ENCODE measurements around the gene TIGD4. TPM values are rescaled to one million over a fixed set of nuclear protein-coding genes. Genes with fewer than 3 reads are reported as not detected.

The TIGD4 gene
- total RNA-seq = under 0.01 TPM in 1 of 2 replicates, not detected in the other

DNA sequence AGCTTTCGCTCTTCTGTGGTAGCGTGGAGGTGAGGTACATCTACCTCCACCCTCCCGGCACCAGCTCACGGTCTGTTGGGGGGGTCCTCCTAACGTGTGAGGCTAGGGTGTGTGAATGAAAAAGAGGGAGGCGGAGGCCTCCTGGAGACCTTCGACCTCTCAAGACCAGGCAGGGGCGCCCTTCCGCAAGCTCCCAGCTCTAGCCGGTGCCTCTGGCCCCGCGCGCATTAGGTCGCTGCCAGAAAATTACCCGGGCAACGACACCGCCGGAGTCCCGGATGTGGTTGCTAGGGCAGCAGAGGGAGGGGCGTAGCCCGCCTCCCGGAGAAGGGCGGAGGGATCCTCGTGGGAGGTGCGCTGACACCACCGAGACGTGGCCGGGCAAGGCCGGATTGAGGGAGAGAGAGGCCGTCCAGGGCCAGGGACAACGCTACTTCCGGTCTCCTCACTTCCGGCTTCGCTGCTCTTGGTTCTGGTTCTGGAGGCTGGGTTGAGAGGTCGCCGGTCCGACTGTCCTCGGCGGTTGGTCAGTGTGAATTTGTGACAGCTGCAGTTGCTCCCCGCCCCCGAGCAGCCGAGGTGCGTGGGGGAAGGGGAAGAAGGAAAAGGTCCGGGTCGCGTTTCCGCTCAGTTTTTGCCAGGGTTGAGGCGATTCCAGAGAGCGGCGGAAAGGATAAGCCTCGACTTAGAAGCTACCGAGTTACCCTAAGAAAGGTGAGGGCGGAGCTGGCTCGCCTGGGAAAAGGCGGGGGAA lies at the start of gene TIGD4, which contains the start of gene ARFIP1:
TIGD4 (minus strand) TSS at position 218 of the 754 bp plus-strand sequence. CDS start 8,726 bp downstream, outside the sequence.
ARFIP1 (plus strand) TSS at position 442 of the 754 bp plus-strand sequence. CDS start 49,680 bp downstream, outside the sequence.

Other genes starting within 250 kb of the TIGD4 start
- gene FBXW7, start 243.6 kb downstream of the TIGD4 start, total RNA-seq = 65.6 and 106 TPM in 2 replicates
- gene TMEM154, start 99.7 kb downstream of the TIGD4 start, total RNA-seq = 13.3 and 13.6 TPM in 2 replicates
- 32.0 and 49.2 TPM in 2 replicates for gene ARFIP1, start 224 bp upstream of the TIGD4 start, total RNA-seq
- under 0.01 and 0.29 TPM in 2 replicates for gene FHDC1, start 156.6 kb upstream of the TIGD4 start, total RNA-seq